DOHH2 (cell line): ENCODE data around the gene HMGXB3.

Experiments used
- H3F3A ChIP-seq: fragments of 200-600 bp; sonication (generic), shearing (Covaris generic); 2 replicates; pipeline ENCODE4 v1.6.0; 2016; ENCODE audit warnings: antibody characterized with exemption, mild to moderate bottlenecking; ENCODE audit not compliant: control insufficient read depth, insufficient read depth
- H3K27ac ChIP-seq: fragments of 200-600 bp; sonication (generic); 2 replicates; pipeline ENCODE4 v1.5.1; 2014; ENCODE audit warnings: low read depth, mild to moderate bottlenecking, low read length, moderate library complexity
- H3K27me3 ChIP-seq: fragments of 200-600 bp; sonication (generic); 2 replicates; pipeline ENCODE4 v1.6.1; 2014; ENCODE audit warnings: mild to moderate bottlenecking, low read length, mixed read lengths; ENCODE audit not compliant: control insufficient read depth
- H3K36me3 ChIP-seq: fragments of 200-600 bp; sonication (generic); 2 replicates; pipeline ENCODE4 v1.6.1; 2014; ENCODE audit warnings: mild to moderate bottlenecking, low read length, moderate library complexity, mixed read lengths; ENCODE audit not compliant: control insufficient read depth
- H3K4me1 ChIP-seq: fragments of 200-600 bp; sonication (generic); 2 replicates; pipeline ENCODE4 v1.6.1; 2014; ENCODE audit warnings: mild to moderate bottlenecking, low read length, mixed read lengths; ENCODE audit not compliant: control insufficient read depth
- H3K4me2 ChIP-seq: fragments of 200-600 bp; sonication (generic); 2 replicates; pipeline ENCODE4 v1.6.0; 2014; ENCODE audit warnings: mild to moderate bottlenecking, low read length, moderate library complexity
- H3K4me3 ChIP-seq: fragments of 200-600 bp; sonication (generic); 2 replicates; pipeline ENCODE4 v1.5.1; 2014; ENCODE audit warnings: mild to moderate bottlenecking, low read length, mixed read lengths
- H3K79me2 ChIP-seq: fragments of 200-600 bp; sonication (generic); 2 replicates; pipeline ENCODE4 v1.6.1; 2014; ENCODE audit warnings: mild to moderate bottlenecking, low read length, mixed read lengths; ENCODE audit not compliant: control insufficient read depth
- H3K9me2 ChIP-seq: fragments of 200-600 bp; sonication (generic); replicated peaks from 2 replicates; pipeline ENCODE4 v1.6.1; 2014; ENCODE audit warnings: mild to moderate bottlenecking, low read length, mixed read lengths; ENCODE audit not compliant: control insufficient read depth
- H3K9me3 ChIP-seq: fragments of 200-600 bp; sonication (generic); 2 replicates; pipeline ENCODE4 v1.6.1; 2014; ENCODE audit warnings: antibody characterized with exemption, low read length, mixed read lengths; ENCODE audit not compliant: control insufficient read depth, insufficient read depth
- H4K20me1 ChIP-seq: fragments of 200-600 bp; sonication (generic); 2 replicates; pipeline ENCODE4 v1.6.0; 2014; ENCODE audit warnings: low read depth, mild to moderate bottlenecking, antibody characterized with exemption, low read length, moderate library complexity; ENCODE audit not compliant: control insufficient read depth, insufficient read depth
- CTCF ChIP-seq: fragments of 200-600 bp; sonication (generic); IDR thresholded peaks from one replicate; pipeline ENCODE4 v1.5.1; 2014; ENCODE audit warnings: antibody characterized with exemption, mild to moderate bottlenecking, low read depth, low read length; ENCODE audit not compliant: poor library complexity, severe bottlenecking
- EZH2phosphoT487 ChIP-seq: fragments of 200-600 bp; sonication (generic); IDR thresholded peaks from 2 replicates; pipeline ENCODE4 v1.6.1; 2017; ENCODE audit warnings: borderline replicate concordance, mild to moderate bottlenecking, antibody characterized with exemption, low read length, moderate library complexity, mixed read lengths

The HMGXB3 gene, protein sequence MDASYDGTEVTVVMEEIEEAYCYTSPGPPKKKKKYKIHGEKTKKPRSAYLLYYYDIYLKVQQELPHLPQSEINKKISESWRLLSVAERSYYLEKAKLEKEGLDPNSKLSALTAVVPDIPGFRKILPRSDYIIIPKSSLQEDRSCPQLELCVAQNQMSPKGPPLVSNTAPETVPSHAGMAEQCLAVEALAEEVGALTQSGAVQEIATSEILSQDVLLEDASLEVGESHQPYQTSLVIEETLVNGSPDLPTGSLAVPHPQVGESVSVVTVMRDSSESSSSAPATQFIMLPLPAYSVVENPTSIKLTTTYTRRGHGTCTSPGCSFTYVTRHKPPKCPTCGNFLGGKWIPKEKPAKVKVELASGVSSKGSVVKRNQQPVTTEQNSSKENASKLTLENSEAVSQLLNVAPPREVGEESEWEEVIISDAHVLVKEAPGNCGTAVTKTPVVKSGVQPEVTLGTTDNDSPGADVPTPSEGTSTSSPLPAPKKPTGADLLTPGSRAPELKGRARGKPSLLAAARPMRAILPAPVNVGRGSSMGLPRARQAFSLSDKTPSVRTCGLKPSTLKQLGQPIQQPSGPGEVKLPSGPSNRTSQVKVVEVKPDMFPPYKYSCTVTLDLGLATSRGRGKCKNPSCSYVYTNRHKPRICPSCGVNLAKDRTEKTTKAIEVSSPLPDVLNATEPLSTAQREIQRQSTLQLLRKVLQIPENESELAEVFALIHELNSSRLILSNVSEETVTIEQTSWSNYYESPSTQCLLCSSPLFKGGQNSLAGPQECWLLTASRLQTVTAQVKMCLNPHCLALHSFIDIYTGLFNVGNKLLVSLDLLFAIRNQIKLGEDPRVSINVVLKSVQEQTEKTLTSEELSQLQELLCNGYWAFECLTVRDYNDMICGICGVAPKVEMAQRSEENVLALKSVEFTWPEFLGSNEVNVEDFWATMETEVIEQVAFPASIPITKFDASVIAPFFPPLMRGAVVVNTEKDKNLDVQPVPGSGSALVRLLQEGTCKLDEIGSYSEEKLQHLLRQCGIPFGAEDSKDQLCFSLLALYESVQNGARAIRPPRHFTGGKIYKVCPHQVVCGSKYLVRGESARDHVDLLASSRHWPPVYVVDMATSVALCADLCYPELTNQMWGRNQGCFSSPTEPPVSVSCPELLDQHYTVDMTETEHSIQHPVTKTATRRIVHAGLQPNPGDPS (N-terminal part only)

GRCh38 chr5:150000256-150000989 is at the start of gene HMGXB3, which contains the start of gene TIGD6:
Gene HMGXB3 (plus strand): TSS chr5:150000739. CDS start chr5:150004853, 4,114 bp downstream.
Gene TIGD6 (minus strand): TSS chr5:150000654. CDS start chr5:149996348, 4,306 bp downstream.
- peak within 1 kb of the TSS; percentile 96 for H3K4me2 ChIP-seq
- peaks cover 35% of the 10 kb centered on the region for H3K36me3 ChIP-seq
- H3K79me2 ChIP-seq: peaks cover 54% of the 10 kb centered on the region
- no peaks in the 10 kb centered on the region for H3K9me3 ChIP-seq
- no peaks in the 10 kb centered on the region for H3K9me2 ChIP-seq
- peak within 1 kb of the TSS; percentile 61 for H3K27ac ChIP-seq
- TF ChIP-seq EZH2phosphoT487 (no peak), CTCF (no peak)
- H3K4me1 ChIP-seq: peaks cover 21% of the 10 kb centered on the region
- H3K27me3 ChIP-seq: no peaks in the 10 kb centered on the region
- peaks cover 7% of the 10 kb centered on the region; the same call in 1 of the 2 replicates for H4K20me1 ChIP-seq
- peaks cover 13% of the 10 kb centered on the region for H3F3A ChIP-seq
- H3K4me3 ChIP-seq: peak within 1 kb of the TSS; percentile 88

- H3K27ac ChIP-seq: no peak overlapping the region
- H3K27me3 ChIP-seq: peaks cover 14% of the 10 kb centered on the region
- H3F3A ChIP-seq: no peaks in the 10 kb centered on the region
- no peak for TF ChIP-seq CTCF
- TF ChIP-seq EZH2phosphoT487: no peak
- H3K9me2 ChIP-seq: no peaks in the 10 kb centered on the region
- H3K4me2 ChIP-seq: no peak overlapping the region
- H3K79me2 ChIP-seq: no peaks in the 10 kb centered on the region
- no peaks in the 10 kb centered on the region for H3K36me3 ChIP-seq
- no peaks in the 10 kb centered on the region for H3K9me3 ChIP-seq
- H3K4me1 ChIP-seq: no peaks in the 10 kb centered on the region
- no peak overlapping the region for H3K4me3 ChIP-seq
- H4K20me1 ChIP-seq: no peaks in the 10 kb centered on the region
Observed at GRCh38 chr5:149951138-149951749, 49.3 kb upstream of the HMGXB3 start.
